ENCODE measurements around the gene MYO1B.

- no peak for TF ChIP-seq CTCF (IDR thresholded peaks at IDR 0.05; ENCODE audit: low read length)
- no peak for TF ChIP-seq EZH2 (IDR thresholded peaks at IDR 0.05; ENCODE audit: borderline replicate concordance, low read length)
These were observed 220.7 kb downstream of the MYO1B start for GRCh38 chr2:191465766-191466420.
